Suprapubic skin (tissue), 4 donors: ENCODE data around the gene P2RY13.

ENCODE experiments used
- CTCF ChIP-seq, 2 donors: fragments of 200-600 bp in 1 of 2; fragments of 450-650 bp in 1 of 2; sonication (generic) in 1 of 2; IDR thresholded peaks; one replicate each; pipeline ENCODE4 v1.5.1; 2016 to 2019; ENCODE audit warnings: antibody characterized with exemption in 2 of 2, mild to moderate bottlenecking in 1 of 2, moderate library complexity in 1 of 2
- EP300 ChIP-seq: sonication (generic); formaldehyde crosslinking; IDR thresholded peaks from one replicate; pipeline ENCODE4 v1.6.1; 2017; ENCODE audit warnings: antibody characterized with exemption
- POLR2AphosphoS5 ChIP-seq, 3 donors: sonication (generic); formaldehyde crosslinking; IDR thresholded peaks; one replicate each; pipeline ENCODE4 v1.6.1; 2017; ENCODE audit warnings: antibody characterized with exemption in 3 of 3

GRCh38 chr3:151356794-151357462, 27.6 kb upstream of the P2RY13 start:
- TF ChIP-seq CTCF (IDR thresholded peaks at IDR 0.05) (no peak), EP300 (no peak), POLR2AphosphoS5 (IDR thresholded peaks at IDR 0.05) (no peak)
